ENCODE results near the gene TAC4. TPM values are rescaled to one million over a fixed set of nuclear protein-coding genes. Genes with fewer than 3 reads are reported as not detected.

The TAC4 gene
- total and polyA plus RNA-seq, 10 of the 15 experiments (the other 5 are each of a cell fraction or from before 2014, with no cell fraction given) = not detected

GRCh38 chr17:49854126-49854525 is 6.3 kb upstream of the TAC4 start:
- DNase-seq (ENCODE audit: low read depth, low spot score) (no peak), ATAC-seq (no peak), FAIRE-seq (no peak)
- Histone ChIP-seq H2AFZ (ENCODE audit: control insufficient read depth, low read depth, low read length) (no peak overlapping the region), H3K27ac (ENCODE audit: control insufficient read depth, insufficient read depth) (no peak overlapping the region), H3K4me3 (no peak overlapping the region), H3K27me3 (replicated peaks in 1 of 2; ENCODE audit: control insufficient read depth in 2 of 2, insufficient read depth in 2 of 2, low read length in 1 of 2) (no peaks in the 10 kb centered on the region; a peak in 3 of 4 replicates), H3K36me3 (ENCODE audit: control insufficient read depth in 2 of 2, insufficient read depth in 2 of 2, low read length in 1 of 2) (no peaks in the 10 kb centered on the region), H3K4me2 (ENCODE audit: control insufficient read depth, insufficient read depth) (no peak overlapping the region), H3K79me2 (ENCODE audit: control insufficient read depth, insufficient read depth, low read length) (no peaks in the 10 kb centered on the region), H3K9ac (ENCODE audit: control insufficient read depth, insufficient read depth, low read length) (no peak overlapping the region), H3K9me3 (replicated peaks; ENCODE audit: control insufficient read depth, insufficient read depth, low read length) (no peaks in the 10 kb centered on the region), H3K4me1 (ENCODE audit: control insufficient read depth, insufficient read depth, low read length) (no peaks in the 10 kb centered on the region), H4K20me1 (ENCODE audit: control insufficient read depth, insufficient read depth) (no peaks in the 10 kb centered on the region)
- RAD21 ChIA-PET (ENCODE audit: unreplicated experiment) = no interaction called here
- TF ChIP-seq KAT2A (conservative IDR thresholded peaks at IDR 0.05; ENCODE audit: control insufficient read depth, low read depth, low read length) = no peak
- TF ChIP-seq SP1 (IDR thresholded peaks at IDR 0.05; ENCODE audit: low read depth, low read length) = no peak
- intact Hi-C loops (cut with micrococcal nuclease; ENCODE audit: unreplicated experiment) (loop anchor here (5.0 kb wide), 2 partner anchors 147 to 287 kb away; partner anchors contain the start of gene SLC35B1), in situ Hi-C loops (cut with MboI) (no loop called here)
- no TSS peak for BruUV-seq (replicated peaks)
- 29% methylated on average over 5 of the region's 5 CpGs for WGBS (ENCODE audit: insufficient coverage, insufficient replicate concordance, low lambda C conversion rate, missing lambda C conversion rate)
- CTCF ChIA-PET = interaction anchor here (1.6 kb wide), 1 partner anchor 297 kb away, joined by 10 read pairs; no protein-coding TSS in a partner anchor
- POLR2A ChIA-PET = no interaction called here
- SMC1A ChIA-PET (ENCODE audit: uncharacterized antibody, unreplicated experiment) = no interaction called here

- TF ChIP-seq SPI1 (IDR thresholded peaks at IDR 0.05; ENCODE audit: borderline replicate concordance, insufficient read depth, low read depth, low read length) (no peak), SIN3A (IDR thresholded peaks at IDR 0.05; ENCODE audit: low read depth, low read length) (no peak), ZNF207 (IDR thresholded peaks at IDR 0.05; ENCODE audit: borderline replicate concordance) (no peak)
- SMC1A ChIA-PET (ENCODE audit: uncharacterized antibody, unreplicated experiment) = no interaction called here
- H2AFZ ChIP-seq (ENCODE audit: control insufficient read depth, low read depth, low read length) = no peak overlapping the region
- no TSS peak for BruUV-seq (replicated peaks)
- no peaks in the 10 kb centered on the region; a peak in 3 of 4 replicates for H3K27me3 ChIP-seq (replicated peaks in 1 of 2; ENCODE audit: control insufficient read depth in 2 of 2, insufficient read depth in 2 of 2, low read length in 1 of 2)
- POLR2A ChIA-PET = interaction anchor here (0.6 kb wide), 1 partner anchor 179 kb away, joined by 3 read pairs; no protein-coding TSS in a partner anchor
- DNase-seq (ENCODE audit: low read depth, low spot score) = no peak
- H3K9ac ChIP-seq (ENCODE audit: control insufficient read depth, insufficient read depth, low read length) = no peak overlapping the region
- CTCF ChIA-PET = interaction anchor here (1.0 to 1.6 kb wide), 2 partner anchors 10 to 296 kb away, joined by 3 to 10 read pairs; no protein-coding TSS in a partner anchor
- no peaks in the 10 kb centered on the region for H4K20me1 ChIP-seq (ENCODE audit: control insufficient read depth, insufficient read depth)
- H3K4me1 ChIP-seq (ENCODE audit: control insufficient read depth, insufficient read depth, low read length) = no peaks in the 10 kb centered on the region
- RAD21 ChIA-PET (ENCODE audit: unreplicated experiment) = no interaction called here
- H3K27ac ChIP-seq (ENCODE audit: control insufficient read depth, insufficient read depth) = no peak overlapping the region
- intact Hi-C loops (cut with micrococcal nuclease; ENCODE audit: unreplicated experiment) (loop anchor here (5.0 kb wide), 2 partner anchors 146 to 286 kb away; partner anchors contain the start of gene SLC35B1), in situ Hi-C loops (cut with MboI) (no loop called here)
- H3K4me2 ChIP-seq (ENCODE audit: control insufficient read depth, insufficient read depth) = no peak overlapping the region
- no peak overlapping the region for H3K4me3 ChIP-seq
- H3K36me3 ChIP-seq (ENCODE audit: control insufficient read depth in 2 of 2, insufficient read depth in 2 of 2, low read length in 1 of 2) = no peaks in the 10 kb centered on the region
- 54% methylated on average over 10 of the region's 10 CpGs for WGBS (ENCODE audit: insufficient coverage, insufficient replicate concordance, low lambda C conversion rate, missing lambda C conversion rate)
- H3K79me2 ChIP-seq (ENCODE audit: control insufficient read depth, insufficient read depth, low read length) = no peaks in the 10 kb centered on the region
- ATAC-seq = no peak
- no peak for FAIRE-seq
- H3K9me3 ChIP-seq (replicated peaks; ENCODE audit: control insufficient read depth, insufficient read depth, low read length) = no peaks in the 10 kb centered on the region
Measured at GRCh38 chr17:49853470-49854015, 5.7 kb upstream of the TAC4 start.
